Measurements from ENCODE around the gene BRMS1.

GRCh38 chr11:66368484-66368883 lies 23.6 kb upstream of the BRMS1 start:
- TF ChIP-seq NRF1 (conservative IDR thresholded peaks at IDR 0.05; ENCODE audit: low read depth, low read length) (no peak), NFIC (IDR thresholded peaks at IDR 0.05; ENCODE audit: low read depth, low read length) (no peak), DPF2 (IDR thresholded peaks at IDR 0.05) (no peak), CHD1 (IDR thresholded peaks at IDR 0.05; ENCODE audit: low read depth, low read length) (no peak), RELA (IDR thresholded peaks at IDR 0.05; ENCODE audit: borderline replicate concordance, partially characterized antibody) (no peak), ZBTB11 (CRISPR knock-in tag; IDR thresholded peaks at IDR 0.05) (no peak), CTCF (IDR thresholded peaks at IDR 0.05 in 2 of 3, conservative IDR thresholded peaks at IDR 0.05 in 1 of 3; ENCODE audit: control insufficient read depth in 2 of 3, extremely low read depth in 1 of 3, insufficient read depth in 1 of 3, low read depth in 3 of 3, low read length in 3 of 3) (no peak), SUZ12 (IDR thresholded peaks at IDR 0.05; ENCODE audit: unreplicated experiment) (no peak), E4F1 (IDR thresholded peaks at IDR 0.05; ENCODE audit: borderline replicate concordance, partially characterized antibody) (no peak), NBN (IDR thresholded peaks at IDR 0.05) (no peak), POLR2AphosphoS5 (IDR thresholded peaks at IDR 0.05; ENCODE audit: low read length) (no peak), ESRRA (IDR thresholded peaks at IDR 0.05; ENCODE audit: low read length) (no peak)

Measured in GM12878 (cell line).